NCI-H446 (cell line): ENCODE measurements around the gene CELSR2.
"Not testable (repeated sequence)": the region's sequence is repeated elsewhere in the genome, so short reads cannot be mapped to it uniquely, and the experiment has no call there.

Experiments
- DNase-seq, 2 experiments: peaks; one replicate each; lab custom pipeline; 2025; lab: John Stamatoyannopoulos, UW

CELSR2 gene

DNA sequence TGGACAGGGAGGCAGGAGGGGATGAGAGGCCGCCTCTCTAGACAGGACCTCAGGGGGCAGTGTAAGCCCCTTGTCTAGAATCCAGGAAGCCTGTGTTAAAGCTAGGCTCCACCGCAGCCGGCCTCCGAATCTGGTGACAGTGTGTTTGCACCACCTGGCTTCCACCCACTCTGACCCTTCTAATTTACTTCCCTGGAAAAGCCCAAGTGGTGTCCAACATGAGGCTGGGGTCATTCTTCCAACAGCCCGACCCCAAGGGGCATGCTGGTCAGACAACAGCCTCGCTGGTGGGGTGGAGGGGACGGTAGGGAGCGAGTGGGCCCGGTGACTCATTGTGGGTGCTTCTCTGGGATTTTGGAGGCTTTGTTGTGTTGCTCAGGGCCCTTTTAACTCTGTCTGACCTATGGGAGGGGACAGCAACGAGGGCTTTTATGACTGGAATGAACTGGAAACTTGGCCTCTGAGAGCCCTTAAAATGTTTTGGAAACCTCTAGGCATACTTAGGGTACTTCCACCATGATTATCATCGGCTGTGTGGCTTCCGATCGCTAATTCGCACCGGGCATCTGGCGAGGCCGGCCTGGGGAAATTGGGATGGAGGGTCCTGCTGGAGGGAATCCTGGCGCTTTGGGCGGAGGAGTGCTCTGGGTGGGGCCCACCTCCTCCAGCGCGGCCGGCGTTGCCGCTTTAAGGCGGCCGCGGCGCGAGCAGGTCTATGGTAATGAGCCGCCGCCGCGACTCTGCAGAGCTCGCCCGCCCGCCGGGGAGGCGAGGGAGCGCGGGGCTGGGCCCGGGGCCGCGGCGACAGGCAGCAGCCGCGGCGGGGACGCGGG, at the start of gene CELSR2:
Gene CELSR2, plus strand, starts transcription at position 743 of the 833 bp plus-strand sequence. CDS start 541 bp downstream, outside the sequence.
- DNase-seq = peak in 1 of 2 experiments; percentile 90

DNA sequence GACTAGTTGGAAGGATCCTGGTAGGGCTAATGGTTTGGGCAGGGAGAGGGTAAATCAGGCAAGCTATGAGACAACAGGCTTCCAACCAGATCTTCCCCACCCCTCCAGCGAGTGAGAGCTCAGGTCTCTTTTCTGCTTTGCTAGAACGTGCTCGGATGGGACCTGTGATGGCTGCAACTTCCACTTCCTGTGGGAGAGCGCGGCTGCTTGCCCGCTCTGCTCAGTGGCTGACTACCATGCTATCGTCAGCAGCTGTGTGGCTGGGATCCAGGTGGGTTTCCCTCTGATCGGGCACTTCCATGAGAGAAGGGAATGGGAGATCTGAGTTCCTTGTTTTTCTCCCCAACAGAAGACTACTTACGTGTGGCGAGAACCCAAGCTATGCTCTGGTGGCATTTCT, 49.6 kb upstream of the CELSR2 start:
- DNase-seq = no peak

DNA sequence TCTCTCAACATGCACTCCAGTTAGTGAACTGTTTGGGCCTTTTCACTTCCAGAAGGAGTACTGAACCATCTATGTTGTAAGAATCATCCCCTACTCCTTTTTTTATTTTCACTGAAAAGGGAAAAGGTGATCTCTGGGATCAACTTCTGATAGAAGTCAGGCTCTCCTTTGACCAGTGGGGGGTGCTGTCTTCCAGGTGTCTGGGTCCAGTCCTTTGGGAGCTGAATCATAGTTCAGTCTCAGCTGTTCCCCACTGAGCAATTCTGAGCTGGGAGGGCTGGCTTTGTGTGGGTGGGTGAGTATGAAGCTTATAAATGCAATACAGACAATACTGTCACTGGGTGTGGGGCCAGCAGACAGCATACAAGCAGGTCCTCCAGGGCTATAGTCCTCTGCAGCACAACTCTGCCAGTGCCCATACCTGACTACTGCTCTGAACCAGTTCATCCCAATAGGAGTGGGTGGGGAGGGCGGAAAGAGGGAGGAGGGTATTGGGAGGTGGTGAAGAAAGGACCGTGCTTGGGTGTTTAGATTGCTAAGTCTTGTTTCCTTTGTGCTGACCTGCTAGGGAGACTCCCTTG, 48.1 kb upstream of the CELSR2 start:
- DNase-seq = peak in 1 of 2 experiments; percentile 70

GRCh38 chr1:109204484-109204883, 44.9 kb upstream of the CELSR2 start:
- DNase-seq = no peak

GRCh38 chr1:109206339-109206738, 43.0 kb upstream of the CELSR2 start:
- DNase-seq = no peak

GRCh38 chr1:109207467-109208103, 41.8 kb upstream of the CELSR2 start:
- no peak for DNase-seq

DNA sequence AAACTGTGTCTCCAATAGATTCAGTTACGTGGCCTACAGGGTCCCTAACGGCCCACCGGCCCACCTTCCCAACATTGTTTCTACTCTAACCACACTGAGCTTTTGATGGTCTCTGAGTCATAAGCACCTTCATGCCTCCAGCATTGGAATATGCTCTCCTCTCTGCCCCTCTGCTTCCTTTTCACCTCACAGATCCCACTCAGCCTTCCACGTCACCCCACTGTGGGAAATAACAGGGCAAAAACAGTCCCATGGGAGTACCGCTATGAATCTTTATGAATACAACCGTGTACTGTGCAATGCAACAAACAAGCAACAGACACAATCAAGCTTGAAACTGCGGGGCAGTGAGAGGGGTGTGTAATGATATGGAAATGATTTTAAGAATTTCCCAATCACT, 40.9 kb upstream of the CELSR2 start:
- DNase-seq = no peak

GRCh38 chr1:109208836-109209463, 40.4 kb upstream of the CELSR2 start:
- no peak for DNase-seq

DNA sequence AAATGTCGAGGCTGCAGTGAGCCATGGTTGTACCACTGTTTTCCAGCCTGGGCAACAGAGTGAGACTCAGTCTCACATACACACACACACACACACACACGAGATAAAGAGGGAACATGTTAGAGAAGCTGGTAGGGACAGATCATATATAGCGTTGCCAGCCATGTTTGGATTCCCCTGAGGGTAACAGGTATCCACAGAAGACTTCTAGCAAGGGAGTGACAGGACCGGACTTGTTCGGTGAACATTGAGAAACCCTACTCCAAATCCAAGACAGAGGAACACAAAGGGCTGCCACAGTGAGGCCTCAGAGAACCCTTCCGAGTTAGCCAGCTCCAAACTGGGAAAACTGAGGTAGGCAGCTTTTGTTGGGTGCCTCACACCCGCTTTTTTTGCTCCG, 39.3 kb upstream of the CELSR2 start:
- DNase-seq = no peak

- no peak for DNase-seq
These were observed 36.0 kb upstream of the CELSR2 start for GRCh38 chr1:109213345-109213823.

GRCh38 chr1:109213824-109214693, 35.3 kb upstream of the CELSR2 start, which contains the start of gene SARS1:
Gene SARS1, plus strand, starts transcription at chr1:109213918. Its CDS starts 75 bp downstream, at chr1:109213993.
- peak; percentile 91 to 95 for DNase-seq

- peak; percentile 45 to 82 for DNase-seq
These were observed 34.4 kb upstream of the CELSR2 start for GRCh38 chr1:109214695-109215623.

DNA sequence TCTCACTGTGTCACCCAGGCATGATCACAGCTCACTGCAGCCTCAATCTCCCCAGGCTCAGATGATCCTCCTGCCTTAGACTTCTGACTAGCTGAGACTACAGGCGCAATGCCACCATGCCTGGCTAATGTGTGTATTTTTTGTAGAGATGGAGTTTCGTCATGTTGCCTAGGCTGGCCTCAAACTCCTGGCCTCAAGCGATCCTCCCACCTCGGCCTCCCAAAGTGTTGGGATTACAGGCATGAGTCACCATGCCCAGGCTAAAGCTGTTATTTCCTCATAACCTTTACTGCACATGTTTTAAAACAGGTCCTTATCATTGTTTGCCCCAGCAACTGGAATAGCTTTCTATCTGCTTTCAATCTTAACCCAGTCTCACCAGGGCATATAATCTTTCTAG, 32.7 kb upstream of the CELSR2 start:
- DNase-seq = no peak

- no peak for DNase-seq
These were observed 30.8 kb upstream of the CELSR2 start for GRCh38 chr1:109218516-109218915.

DNA sequence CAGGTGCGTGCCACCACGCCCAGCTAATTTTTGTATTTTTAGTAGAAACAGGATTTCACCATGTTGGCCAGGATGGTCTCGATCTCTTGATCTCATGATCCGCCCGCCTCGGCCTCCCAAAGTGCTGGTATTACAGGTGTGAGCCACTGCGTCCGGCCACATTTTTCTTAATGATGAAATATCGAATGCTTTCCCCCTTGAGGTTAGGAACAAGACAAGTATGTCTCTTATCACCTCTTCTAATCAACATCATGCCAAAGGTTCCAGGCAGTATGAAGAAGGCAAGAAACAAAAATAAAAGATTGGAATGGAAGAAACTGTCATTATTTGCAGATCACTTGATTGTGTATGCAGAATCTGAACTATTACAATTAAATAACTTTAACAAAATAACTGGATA, 28.1 kb upstream of the CELSR2 start:
- DNase-seq = not testable (repeated sequence)

- DNase-seq = no peak
These were observed 24.0 kb upstream of the CELSR2 start for GRCh38 chr1:109225308-109225707.

DNA sequence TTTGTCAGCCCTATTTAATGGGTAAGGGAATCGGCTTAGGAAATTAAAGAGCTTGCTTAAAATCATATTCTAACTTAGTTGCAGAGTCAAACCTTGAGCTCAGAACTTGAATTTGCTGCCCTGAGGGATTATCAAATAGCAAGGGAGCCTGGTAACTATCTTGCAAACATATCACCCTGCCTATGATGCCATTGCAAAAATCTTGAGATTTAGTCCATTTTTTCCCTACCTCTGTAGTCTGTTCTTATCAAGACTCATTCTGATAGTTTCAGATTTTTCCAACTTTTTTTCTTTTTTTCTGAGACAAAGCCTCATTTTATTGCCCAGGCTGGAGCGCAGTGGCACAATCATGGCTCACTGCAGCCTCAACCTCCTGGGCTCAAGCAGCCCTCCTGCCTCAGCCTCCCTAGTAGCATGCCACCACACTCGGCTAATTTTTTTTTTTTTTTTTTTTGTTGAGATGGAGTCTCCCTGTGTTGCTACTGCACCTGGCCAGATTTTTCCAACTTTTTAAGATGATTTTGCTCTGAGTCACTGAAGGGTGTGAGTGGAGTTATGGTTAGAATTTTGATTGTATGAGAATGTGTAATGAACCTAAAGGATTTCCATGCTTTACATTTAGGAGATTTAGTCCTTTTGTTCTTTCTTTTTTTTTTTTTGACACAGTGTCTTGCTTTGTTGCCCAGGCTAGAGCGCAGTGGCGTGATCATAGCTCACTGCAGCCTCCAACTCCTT, 23.5 kb upstream of the CELSR2 start:
- no peak for DNase-seq

DNA sequence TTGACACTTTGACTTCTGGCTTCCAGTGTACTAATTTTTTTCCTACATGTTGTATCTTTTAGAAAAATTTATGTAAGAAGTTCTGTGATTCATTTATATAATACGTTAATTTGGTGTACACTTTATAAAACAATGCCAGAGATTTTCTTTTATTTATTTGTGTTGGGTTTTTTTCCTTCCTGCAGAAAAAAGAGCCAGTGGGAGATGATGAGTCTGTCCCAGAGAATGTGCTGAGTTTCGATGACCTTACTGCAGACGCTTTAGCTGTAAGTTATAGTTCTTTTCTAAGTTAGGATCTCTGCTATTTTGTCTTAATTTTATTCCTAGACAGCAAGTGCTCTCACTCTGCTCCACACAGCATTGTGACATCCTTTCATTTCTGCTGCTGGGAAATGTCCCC, 21.2 kb upstream of the CELSR2 start:
- no peak for DNase-seq

GRCh38 chr1:109229531-109230127, 19.7 kb upstream of the CELSR2 start:
- no peak for DNase-seq
